BE2C (cell line): ENCODE data around the gene TREM2. TPM values are rescaled to one million over a fixed set of nuclear protein-coding genes. Genes with fewer than 3 reads are reported as not detected.

Source experiments
- DNase-seq: peaks from one replicate; pipeline ENCODE4 v3.0.0-alpha.2; 2020
- H3K27me3 ChIP-seq: fragments of 250-450 bp; sonication (Bioruptor Pico); 2 replicates; pipeline ENCODE4 v1.5.1; 2020; ENCODE audit warnings: mild to moderate bottlenecking
- H3K36me3 ChIP-seq: fragments of 250-450 bp; sonication (Bioruptor Pico); 2 replicates; pipeline ENCODE4 v1.5.1; 2020; ENCODE audit warnings: mild to moderate bottlenecking
- H3K4me1 ChIP-seq: fragments of 250-450 bp; sonication (Bioruptor Pico); 2 replicates; pipeline ENCODE4 v1.5.1; 2020
- H3K4me3 ChIP-seq: 2 replicates; pipeline ENCODE4 v1.5.1; 2011; ENCODE audit warnings: low read depth, low read length
- H3K9me3 ChIP-seq: fragments of 250-450 bp; sonication (Bioruptor Pico); 2 replicates; pipeline ENCODE4 v1.5.1; 2020
- CTCF ChIP-seq: IDR thresholded peaks from 2 replicates; pipeline ENCODE4 v1.5.1; 2012; ENCODE audit warnings: mild to moderate bottlenecking, low read depth, low read length
- polyA plus RNA-seq: library from polyadenylated mRNA; unstranded; fragments of >200 nt; gene quantifications from one replicate; pipeline ENCODE4 v1.2.1, GENCODE V29; 2012; ENCODE audit warnings: low read depth, missing spikeins; ENCODE audit not compliant: insufficient read length, insufficient read depth

Gene TREM2
- not detected for polyA plus RNA-seq

GRCh38 chr6:41162687-41163418, at the start of gene TREM2:
TSS of gene TREM2 (minus strand) at chr6:41163116. CDS start at chr6:41163082, 34 bp downstream.
- Histone ChIP-seq H3K27me3 (no peaks in the 10 kb centered on the region; the same call in 1 of the 2 replicates), H3K36me3 (no peaks in the 10 kb centered on the region), H3K9me3 (no peaks in the 10 kb centered on the region), H3K4me1 (no peaks in the 10 kb centered on the region), H3K4me3 (no peak within 1 kb of the TSS)
- no peak for TF ChIP-seq CTCF
- no peak for DNase-seq

- Histone ChIP-seq H3K4me3 (no peak overlapping the region), H3K4me1 (no peaks in the 10 kb centered on the region), H3K36me3 (no peaks in the 10 kb centered on the region), H3K9me3 (no peaks in the 10 kb centered on the region), H3K27me3 (peaks cover 18% of the 10 kb centered on the region)
- DNase-seq, result no peak
- TF ChIP-seq CTCF, result no peak
Observed at GRCh38 chr6:41209547-41210320, 46.8 kb upstream of the TREM2 start.

GRCh38 chr6:41208439-41209106, 45.7 kb upstream of the TREM2 start:
- Histone ChIP-seq H3K36me3 (no peaks in the 10 kb centered on the region), H3K4me1 (no peaks in the 10 kb centered on the region), H3K27me3 (peaks cover 8% of the 10 kb centered on the region), H3K4me3 (no peak overlapping the region), H3K9me3 (no peaks in the 10 kb centered on the region)
- no peak for TF ChIP-seq CTCF
- DNase-seq, result no peak

GRCh38 chr6:41204156-41204555, 41.2 kb upstream of the TREM2 start:
- no peak for TF ChIP-seq CTCF

GRCh38 chr6:41201764-41202173, 38.9 kb upstream of the TREM2 start:
- Histone ChIP-seq H3K9me3 (no peaks in the 10 kb centered on the region), H3K4me1 (no peaks in the 10 kb centered on the region), H3K27me3 (peaks cover 3% of the 10 kb centered on the region; the same call in 1 of the 2 replicates), H3K4me3 (no peak overlapping the region), H3K36me3 (no peaks in the 10 kb centered on the region)
- TF ChIP-seq CTCF, result no peak
- DNase-seq, result no peak

More at GRCh38 chr6:41204156-41204555, 41.2 kb upstream of the TREM2 start:
- no peaks in the 10 kb centered on the region for H3K36me3 ChIP-seq
- H3K27me3 ChIP-seq, result peaks cover 2% of the 10 kb centered on the region; the same call in 1 of the 2 replicates
- no peaks in the 10 kb centered on the region for H3K4me1 ChIP-seq
- DNase-seq, result no peak
- no peak overlapping the region for H3K4me3 ChIP-seq
- H3K9me3 ChIP-seq, result no peaks in the 10 kb centered on the region
